Stimulated activated memory B cell treated with anti-CD40 and anti-IgM and Interleukin-4, amounts not matched to agents 10 μg/mL and 1 μg/mL and 100 μg/mL, for 72 hours (primary cell): ENCODE results near the gene EMILIN2.

Experiments
- ATAC-seq: fragments of 150-1000 bp; cut with Tn5 transposase; 2 replicates; pipeline ENCODE4 v1.10.0; 2021
- H3K27ac Mint-ChIP-seq: one replicate; pipeline ENCODE4 v1.8.0; 2022; ENCODE audit warnings: mild to moderate bottlenecking, mixed read lengths
- H3K27me3 Mint-ChIP-seq: one replicate; pipeline ENCODE4 v1.8.0; 2022; ENCODE audit warnings: mixed read lengths
- H3K36me3 Mint-ChIP-seq: one replicate; pipeline ENCODE4 v1.8.0; 2022; ENCODE audit warnings: mixed read lengths
- H3K4me1 Mint-ChIP-seq: one replicate; pipeline ENCODE4 v1.8.0; 2022; ENCODE audit warnings: mixed read lengths
- H3K4me3 Mint-ChIP-seq: one replicate; pipeline ENCODE4 v1.8.0; 2022; ENCODE audit warnings: mild to moderate bottlenecking, moderate library complexity, mixed read lengths
- H3K9me3 Mint-ChIP-seq: one replicate; pipeline ENCODE4 v1.8.0; 2022; ENCODE audit warnings: mixed read lengths

Gene EMILIN2

GRCh38 chr18:2954869-2955645 lies 108.3 kb downstream of the EMILIN2 start:
- Mint-ChIP-seq H3K27ac (peak overlapping the region; percentile 91), H3K9me3 (no peaks in the 10 kb centered on the region), H3K4me1 (peaks cover 35% of the 10 kb centered on the region), H3K27me3 (no peaks in the 10 kb centered on the region), H3K4me3 (no peak overlapping the region), H3K36me3 (peaks cover 35% of the 10 kb centered on the region)
- no peak for ATAC-seq

- Mint-ChIP-seq H3K4me3 (peak overlapping the region; percentile 15), H3K4me1 (peaks cover 44% of the 10 kb centered on the region), H3K27ac (peak overlapping the region; percentile 91), H3K27me3 (no peaks in the 10 kb centered on the region), H3K36me3 (peaks cover 27% of the 10 kb centered on the region), H3K9me3 (no peaks in the 10 kb centered on the region)
- no peak for ATAC-seq
Observed at GRCh38 chr18:2956056-2956455, 109.2 kb downstream of the EMILIN2 start.

GRCh38 chr18:2958819-2959298 lies 112.1 kb downstream of the EMILIN2 start:
- Mint-ChIP-seq H3K4me3 (peak overlapping the region; percentile 25), H3K9me3 (no peaks in the 10 kb centered on the region), H3K4me1 (peaks cover 71% of the 10 kb centered on the region), H3K27ac (peak overlapping the region; percentile 91), H3K36me3 (peaks cover 8% of the 10 kb centered on the region), H3K27me3 (no peaks in the 10 kb centered on the region)
- ATAC-seq, result peak; percentile 46

- H3K27me3 Mint-ChIP-seq, result no peaks in the 10 kb centered on the region
- H3K4me3 Mint-ChIP-seq, result peak overlapping the region; percentile 83
- peaks cover 72% of the 10 kb centered on the region for H3K4me1 Mint-ChIP-seq
- H3K9me3 Mint-ChIP-seq, result no peaks in the 10 kb centered on the region
- H3K36me3 Mint-ChIP-seq, result peaks cover 8% of the 10 kb centered on the region
- peak overlapping the region; percentile 91 for H3K27ac Mint-ChIP-seq
- ATAC-seq, result no peak
Observed at GRCh38 chr18:2959341-2959740, 112.5 kb downstream of the EMILIN2 start.

GRCh38 chr18:2960983-2961696 lies 114.3 kb downstream of the EMILIN2 start:
- Mint-ChIP-seq H3K27me3 (no peaks in the 10 kb centered on the region), H3K36me3 (no peaks in the 10 kb centered on the region), H3K4me3 (peak overlapping the region; percentile 83), H3K9me3 (no peaks in the 10 kb centered on the region), H3K4me1 (peaks cover 77% of the 10 kb centered on the region), H3K27ac (peak overlapping the region; percentile 91)
- peak; percentile 6 for ATAC-seq

GRCh38 chr18:2961821-2962220 lies 115.0 kb downstream of the EMILIN2 start:
- Mint-ChIP-seq H3K4me3 (peak overlapping the region; percentile 83), H3K9me3 (no peaks in the 10 kb centered on the region), H3K27me3 (no peaks in the 10 kb centered on the region), H3K4me1 (peaks cover 79% of the 10 kb centered on the region), H3K27ac (peak overlapping the region; percentile 91), H3K36me3 (no peaks in the 10 kb centered on the region)
- ATAC-seq, result peak; percentile 43

- H3K27me3 Mint-ChIP-seq, result no peaks in the 10 kb centered on the region
- ATAC-seq, result no peak
- no peaks in the 10 kb centered on the region for H3K9me3 Mint-ChIP-seq
- no peaks in the 10 kb centered on the region for H3K36me3 Mint-ChIP-seq
- H3K4me1 Mint-ChIP-seq, result peaks cover 82% of the 10 kb centered on the region
- H3K27ac Mint-ChIP-seq, result peak overlapping the region; percentile 91
- H3K4me3 Mint-ChIP-seq, result peak overlapping the region; percentile 31
Observed at GRCh38 chr18:2963048-2963447, 116.2 kb downstream of the EMILIN2 start.

GRCh38 chr18:2964361-2965010 lies 117.7 kb downstream of the EMILIN2 start:
- H3K9me3 Mint-ChIP-seq, result no peaks in the 10 kb centered on the region
- no peaks in the 10 kb centered on the region for H3K36me3 Mint-ChIP-seq
- H3K27ac Mint-ChIP-seq, result peak overlapping the region; percentile 75
- no peaks in the 10 kb centered on the region for H3K27me3 Mint-ChIP-seq
- no peak overlapping the region for H3K4me3 Mint-ChIP-seq
- H3K4me1 Mint-ChIP-seq, result peaks cover 84% of the 10 kb centered on the region
- no peak for ATAC-seq
